ENCODE data around the gene HGF. TPM values are rescaled to one million over a fixed set of nuclear protein-coding genes. Genes with fewer than 3 reads are reported as not detected.

Gene HGF
- polyA plus RNA-seq, 1 of the 3 experiments (the other 2 are of a cell fraction): 1.5 TPM

DNA sequence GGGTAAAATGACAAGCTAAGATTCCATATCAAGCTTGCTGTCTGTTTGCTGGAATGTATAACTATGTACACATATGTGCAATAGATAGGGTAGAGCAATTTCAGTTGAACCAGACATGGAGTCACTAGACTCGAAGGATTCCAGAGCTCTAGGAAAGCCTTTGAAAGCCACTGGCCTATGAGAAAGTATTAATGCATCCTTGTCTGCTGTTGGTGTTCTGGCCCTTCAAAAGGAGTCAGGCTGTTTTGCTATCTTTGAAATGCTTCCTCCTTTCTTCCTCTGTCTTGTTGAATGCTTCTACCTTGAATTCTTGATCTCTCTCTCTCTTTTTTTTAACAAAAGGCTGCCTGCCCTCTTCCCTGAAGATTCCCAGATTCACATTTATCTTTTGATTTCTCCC, 20.8 kb upstream of the HGF start:
- Histone ChIP-seq H3K9ac (no peak overlapping the region), H3K27ac (ENCODE audit: low read depth in 2 of 2, low read length in 1 of 2) (no peak overlapping the region), H3K9me3 (no peaks in the 10 kb centered on the region), H3F3A (replicated peaks; ENCODE audit: insufficient read depth) (no peaks in the 10 kb centered on the region), H3K4me2 (no peak overlapping the region), H3K36me3 (replicated peaks in 1 of 2; ENCODE audit: control insufficient read depth in 1 of 2, insufficient read depth in 2 of 2, low read length in 1 of 2) (no peaks in the 10 kb centered on the region), H3K27me3 (ENCODE audit: insufficient read depth) (no peaks in the 10 kb centered on the region), H4K20me1 (ENCODE audit: insufficient read depth) (no peaks in the 10 kb centered on the region), H3K4me1 (ENCODE audit: control insufficient read depth in 1 of 2, insufficient read depth in 2 of 2, low read depth in 1 of 2, low read length in 1 of 2) (peaks cover 0 to 2% of the 10 kb centered on the region in 2 experiments; a peak in 1 of 4 replicates), H2AFZ (ENCODE audit: low read depth) (no peak overlapping the region), H3K9me2 (no peaks in the 10 kb centered on the region), H3K79me2 (ENCODE audit: insufficient read depth) (no peaks in the 10 kb centered on the region), H3K4me3 (ENCODE audit: low read depth in 2 of 2, low read length in 1 of 2) (no peak overlapping the region)
- DNase-seq: no peak
- ChIA-PET POLR2A (no interaction called here), CTCF (interaction anchor here (0.8 to 2.9 kb wide), 3 partner anchors 10 to 36 kb away, joined by 3 to 9 read pairs (median 5); no protein-coding TSS in a partner anchor)
- TF ChIP-seq MEF2A (IDR thresholded peaks at IDR 0.05; ENCODE audit: borderline replicate concordance, low read depth) (no peak), TAF1 (IDR thresholded peaks at IDR 0.05; ENCODE audit: borderline replicate concordance, low read depth, low read length) (no peak), FOXM1 (IDR thresholded peaks at IDR 0.05; ENCODE audit: low read depth) (no peak), NFIC (IDR thresholded peaks at IDR 0.05; ENCODE audit: borderline replicate concordance) (no peak), REST (IDR thresholded peaks at IDR 0.05; ENCODE audit: low read depth, low read length) (no peak), YY1 (IDR thresholded peaks at IDR 0.05; ENCODE audit: low read depth) (no peak), RXRA (IDR thresholded peaks at IDR 0.05; ENCODE audit: borderline replicate concordance, low read depth) (no peak), EP300 (IDR thresholded peaks at IDR 0.05; ENCODE audit: borderline replicate concordance in 1 of 2, low read depth in 1 of 2, low read length in 1 of 2) (no peak)
- 70% methylated on average over 1 of the region's 1 CpG for WGBS (ENCODE audit: low lambda C conversion rate)

GRCh38 chr7:81790120-81790500, 20.3 kb upstream of the HGF start:
- peaks cover 0 to 2% of the 10 kb centered on the region in 2 experiments; a peak in 1 of 4 replicates for H3K4me1 ChIP-seq (ENCODE audit: control insufficient read depth in 1 of 2, insufficient read depth in 2 of 2, low read depth in 1 of 2, low read length in 1 of 2)
- H2AFZ ChIP-seq (ENCODE audit: low read depth): no peak overlapping the region
- no peaks in the 10 kb centered on the region for H3K27me3 ChIP-seq (ENCODE audit: insufficient read depth)
- H3K27ac ChIP-seq (ENCODE audit: low read depth in 2 of 2, low read length in 1 of 2): no peak overlapping the region
- no peaks in the 10 kb centered on the region for H3K79me2 ChIP-seq (ENCODE audit: insufficient read depth)
- H3K4me3 ChIP-seq (ENCODE audit: low read depth in 2 of 2, low read length in 1 of 2): no peak overlapping the region
- DNase-seq: no peak
- H4K20me1 ChIP-seq (ENCODE audit: insufficient read depth): no peaks in the 10 kb centered on the region
- H3K4me2 ChIP-seq: no peak overlapping the region
- no peaks in the 10 kb centered on the region for H3F3A ChIP-seq (replicated peaks; ENCODE audit: insufficient read depth)
- no peaks in the 10 kb centered on the region for H3K36me3 ChIP-seq (replicated peaks in 1 of 2; ENCODE audit: control insufficient read depth in 1 of 2, insufficient read depth in 2 of 2, low read length in 1 of 2)
- H3K9me2 ChIP-seq: no peaks in the 10 kb centered on the region
- H3K9ac ChIP-seq: no peak overlapping the region
- CTCF ChIA-PET: interaction anchor here (0.8 to 2.9 kb wide), 4 partner anchors 11 to 35 kb away, joined by 3 to 9 read pairs (median 5); no protein-coding TSS in a partner anchor
- H3K9me3 ChIP-seq: no peaks in the 10 kb centered on the region
- 78% methylated on average over 2 of the region's 2 CpGs for WGBS (ENCODE audit: low lambda C conversion rate)
- POLR2A ChIA-PET: no interaction called here
- TF ChIP-seq, protein P1, sequence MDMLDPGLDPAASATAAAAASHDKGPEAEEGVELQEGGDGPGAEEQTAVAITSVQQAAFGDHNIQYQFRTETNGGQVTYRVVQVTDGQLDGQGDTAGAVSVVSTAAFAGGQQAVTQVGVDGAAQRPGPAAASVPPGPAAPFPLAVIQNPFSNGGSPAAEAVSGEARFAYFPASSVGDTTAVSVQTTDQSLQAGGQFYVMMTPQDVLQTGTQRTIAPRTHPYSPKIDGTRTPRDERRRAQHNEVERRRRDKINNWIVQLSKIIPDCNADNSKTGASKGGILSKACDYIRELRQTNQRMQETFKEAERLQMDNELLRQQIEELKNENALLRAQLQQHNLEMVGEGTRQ (IDR thresholded peaks at IDR 0.05; ENCODE audit: borderline replicate concordance, low read depth, low read length): no peak
- TF ChIP-seq EZH2phosphoT487 (IDR thresholded peaks at IDR 0.05; ENCODE audit: borderline replicate concordance, low read depth) (no peak), RAD21 (IDR thresholded peaks at IDR 0.05; ENCODE audit: low read length) (no peak), REST (IDR thresholded peaks at IDR 0.05; ENCODE audit: low read depth, low read length) (no peak), NRF1 (IDR thresholded peaks at IDR 0.05; ENCODE audit: low read depth, low read length) (no peak), FOXJ3 (CRISPR knock-in tag; IDR thresholded peaks at IDR 0.05) (no peak), TAF1 (IDR thresholded peaks at IDR 0.05; ENCODE audit: borderline replicate concordance, low read depth, low read length) (no peak), CTCF (IDR thresholded peaks at IDR 0.05) (no peak), MXI1 (IDR thresholded peaks at IDR 0.05; ENCODE audit: low read depth, low read length) (no peak)
- TF ChIP-seq, protein P2, sequence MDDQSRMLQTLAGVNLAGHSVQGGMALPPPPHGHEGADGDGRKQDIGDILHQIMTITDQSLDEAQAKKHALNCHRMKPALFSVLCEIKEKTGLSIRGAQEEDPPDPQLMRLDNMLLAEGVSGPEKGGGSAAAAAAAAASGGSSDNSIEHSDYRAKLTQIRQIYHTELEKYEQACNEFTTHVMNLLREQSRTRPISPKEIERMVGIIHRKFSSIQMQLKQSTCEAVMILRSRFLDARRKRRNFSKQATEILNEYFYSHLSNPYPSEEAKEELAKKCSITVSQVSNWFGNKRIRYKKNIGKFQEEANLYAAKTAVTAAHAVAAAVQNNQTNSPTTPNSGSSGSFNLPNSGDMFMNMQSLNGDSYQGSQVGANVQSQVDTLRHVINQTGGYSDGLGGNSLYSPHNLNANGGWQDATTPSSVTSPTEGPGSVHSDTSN (IDR thresholded peaks at IDR 0.05): no peak

Measured in SK-N-SH (cell line).